OCI-LY3 (cell line): Measurements from ENCODE around the gene COL5A3.

Source experiments
- EZH2phosphoT487 ChIP-seq: fragments of 200-600 bp; shearing (Covaris generic); IDR thresholded peaks from 2 replicates; pipeline ENCODE4 v1.6.1; 2018; ENCODE audit warnings: antibody characterized with exemption, mixed run types, low read depth
- TF ChIP-seq, protein P1 (sequence below): fragments of 200-600, 300-600 bp; sonication (generic); IDR thresholded peaks from 2 replicates; pipeline ENCODE4 v1.5.1; 2014; ENCODE audit warnings: antibody characterized with exemption, low read length, low read depth

DNA sequence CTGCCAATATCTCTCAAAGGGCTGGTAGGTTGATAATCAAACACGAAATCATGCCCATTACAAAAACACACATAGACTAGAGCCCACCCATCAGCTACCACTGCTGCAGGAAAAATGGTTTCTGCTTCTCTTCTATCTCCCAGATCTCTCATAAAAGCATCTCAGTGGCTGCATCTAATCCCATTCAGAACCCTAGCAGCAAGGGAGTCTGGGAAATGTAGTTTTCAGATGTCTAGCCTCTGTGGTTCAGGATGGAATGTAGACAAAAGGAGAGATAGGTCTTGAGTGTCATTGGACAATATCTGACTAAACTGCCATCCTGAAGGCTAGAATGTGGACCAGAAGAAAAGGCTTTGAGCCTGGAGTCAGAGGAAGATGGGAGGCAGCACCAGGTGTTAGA, 35.1 kb upstream of the COL5A3 start:
- TF ChIP-seq, protein P1, sequence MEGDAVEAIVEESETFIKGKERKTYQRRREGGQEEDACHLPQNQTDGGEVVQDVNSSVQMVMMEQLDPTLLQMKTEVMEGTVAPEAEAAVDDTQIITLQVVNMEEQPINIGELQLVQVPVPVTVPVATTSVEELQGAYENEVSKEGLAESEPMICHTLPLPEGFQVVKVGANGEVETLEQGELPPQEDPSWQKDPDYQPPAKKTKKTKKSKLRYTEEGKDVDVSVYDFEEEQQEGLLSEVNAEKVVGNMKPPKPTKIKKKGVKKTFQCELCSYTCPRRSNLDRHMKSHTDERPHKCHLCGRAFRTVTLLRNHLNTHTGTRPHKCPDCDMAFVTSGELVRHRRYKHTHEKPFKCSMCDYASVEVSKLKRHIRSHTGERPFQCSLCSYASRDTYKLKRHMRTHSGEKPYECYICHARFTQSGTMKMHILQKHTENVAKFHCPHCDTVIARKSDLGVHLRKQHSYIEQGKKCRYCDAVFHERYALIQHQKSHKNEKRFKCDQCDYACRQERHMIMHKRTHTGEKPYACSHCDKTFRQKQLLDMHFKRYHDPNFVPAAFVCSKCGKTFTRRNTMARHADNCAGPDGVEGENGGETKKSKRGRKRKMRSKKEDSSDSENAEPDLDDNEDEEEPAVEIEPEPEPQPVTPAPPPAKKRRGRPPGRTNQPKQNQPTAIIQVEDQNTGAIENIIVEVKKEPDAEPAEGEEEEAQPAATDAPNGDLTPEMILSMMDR = no peak
- TF ChIP-seq EZH2phosphoT487 = no peak
